HepG2 (cell line): ENCODE results near the gene TRMT1. TPM values are rescaled to one million over a fixed set of nuclear protein-coding genes. Genes with fewer than 3 reads are reported as not detected.

Experiments used
- E2F1 ChIP-seq: sonication (generic); formaldehyde crosslinking; IDR thresholded peaks from 2 replicates; pipeline ENCODE4 v1.5.0; 2020; ENCODE audit warnings: missing genetic modification reagents
- ETS1 ChIP-seq: sonication (generic); formaldehyde crosslinking; IDR thresholded peaks from 2 replicates; pipeline ENCODE4 v1.4.0; 2020; ENCODE audit warnings: missing genetic modification reagents
- GLI4 ChIP-seq: sonication (generic); formaldehyde crosslinking; IDR thresholded peaks from 2 replicates; pipeline ENCODE4 v1.5.1; 2020; ENCODE audit warnings: missing genetic modification reagents, mild to moderate bottlenecking, moderate library complexity, borderline replicate concordance
- GTF3A ChIP-seq: sonication (generic); formaldehyde crosslinking; conservative IDR thresholded peaks from 2 replicates; pipeline ENCODE4 v1.4.0; 2020; ENCODE audit warnings: mild to moderate bottlenecking, missing genetic modification reagents
- HOXA5 ChIP-seq: sonication (generic); formaldehyde crosslinking; IDR thresholded peaks from 2 replicates; pipeline ENCODE4 v1.4.0; 2020; ENCODE audit warnings: missing genetic modification reagents
- KLF6 ChIP-seq: IDR thresholded peaks from 2 replicates; pipeline ENCODE4 v1.8.0; 2016; ENCODE audit warnings: missing biosample characterization, missing genetic modification reagents
- LCORL ChIP-seq, 2 experiments: fragments of 450-650 bp in 1 of 2; sonication (generic) in 1 of 2; formaldehyde crosslinking in 1 of 2; IDR thresholded peaks; 2 replicates each; pipeline versions ENCODE4 v1.5.0 to v1.6.1; 2017 to 2020; ENCODE audit warnings: antibody characterized with exemption in 1 of 2, missing genetic modification reagents in 1 of 2
- MLLT10 ChIP-seq: sonication (generic); formaldehyde crosslinking; IDR thresholded peaks from 2 replicates; pipeline ENCODE4 v1.4.0; 2020; ENCODE audit warnings: missing genetic modification reagents
- MXD1 ChIP-seq: sonication (generic); formaldehyde crosslinking; IDR thresholded peaks from 2 replicates; pipeline ENCODE4 v1.4.0; 2020; ENCODE audit warnings: mild to moderate bottlenecking, missing genetic modification reagents
- MZF1 ChIP-seq: sonication (generic); formaldehyde crosslinking; IDR thresholded peaks from 2 replicates; pipeline ENCODE4 v1.8.1; 2023; ENCODE audit warnings: mild to moderate bottlenecking, missing genetic modification reagents, borderline replicate concordance
- SMYD3 ChIP-seq: sonication (generic); formaldehyde crosslinking; IDR thresholded peaks from 2 replicates; pipeline ENCODE4 v1.8.1; 2023; ENCODE audit warnings: mild to moderate bottlenecking, missing genetic modification reagents
- STAG1 ChIP-seq: sonication (generic); formaldehyde crosslinking; IDR thresholded peaks from 2 replicates; pipeline ENCODE4 v1.4.0; 2020; ENCODE audit warnings: missing genetic modification reagents
- ZBTB7A ChIP-seq: sonication (generic); formaldehyde crosslinking; IDR thresholded peaks from 2 replicates; pipeline ENCODE4 v1.8.0; 2022; ENCODE audit warnings: mild to moderate bottlenecking, missing genetic modification reagents
- ZNF337 ChIP-seq: sonication (generic); formaldehyde crosslinking; IDR thresholded peaks from 2 replicates; pipeline ENCODE4 v1.5.1; 2020; ENCODE audit warnings: missing genetic modification reagents, low read depth, mild to moderate bottlenecking, borderline replicate concordance
- ZNF354B ChIP-seq: sonication (generic); formaldehyde crosslinking; IDR thresholded peaks from 2 replicates; pipeline ENCODE4 v1.8.0; 2022; ENCODE audit warnings: mild to moderate bottlenecking, missing genetic modification reagents
- ZNF451 ChIP-seq: sonication (generic); formaldehyde crosslinking; IDR thresholded peaks from 2 replicates; pipeline ENCODE4 v1.5.0; 2020; ENCODE audit warnings: mild to moderate bottlenecking, missing genetic modification reagents
- ZNF468 ChIP-seq: sonication (generic); formaldehyde crosslinking; IDR thresholded peaks from 2 replicates; pipeline ENCODE4 v1.8.0; 2022; ENCODE audit warnings: mild to moderate bottlenecking, moderate library complexity, missing genetic modification reagents
- ZNF615 ChIP-seq: sonication (generic); formaldehyde crosslinking; IDR thresholded peaks from 2 replicates; pipeline ENCODE4 v1.5.0; 2020; ENCODE audit warnings: mild to moderate bottlenecking, missing genetic modification reagents, borderline replicate concordance
- ZNF773 ChIP-seq: sonication (generic); formaldehyde crosslinking; IDR thresholded peaks from 2 replicates; pipeline ENCODE4 v1.4.0; 2020; ENCODE audit warnings: missing genetic modification reagents, borderline replicate concordance
- ZNF879 ChIP-seq: sonication (generic); formaldehyde crosslinking; IDR thresholded peaks from 2 replicates; pipeline ENCODE4 v1.8.1; 2023; ENCODE audit warnings: missing genetic modification reagents
- ZSCAN29 ChIP-seq: sonication (generic); formaldehyde crosslinking; conservative IDR thresholded peaks from 2 replicates; pipeline ENCODE4 v1.4.0; 2020; ENCODE audit warnings: mild to moderate bottlenecking, missing genetic modification reagents
- polyA plus RNA-seq, 8 experiments: library from polyadenylated mRNA; depleted of rRNA in 3 of 8; stranded (reverse) in 7 of 8; unstranded in 1 of 8; fragments of >200 nt; fragmentation: Illumina TruSeq in 4 of 8; extraction: Trizol in 4 of 8; gene quantifications; 2 replicates each; pipeline versions ENCODE4 v1.2.1 to v1.2.3, GENCODE V29; 2011 to 2016; ENCODE audit warnings: low read depth in 4 of 8, missing spikeins in 1 of 8, mixed read lengths in 1 of 8; ENCODE audit not compliant: insufficient read depth in 1 of 8
- total RNA-seq, 5 experiments: library from RNA; depleted of rRNA; stranded (reverse); fragments of >200 nt; fragmentation: Illumina TruSeq; extraction: Trizol; gene quantifications; 2 replicates each; pipeline ENCODE4 v1.2.3, GENCODE V29; 2016; ENCODE audit warnings: low read depth in 1 of 5
- TF ChIP-seq, protein P1 (sequence below): sonication (generic); formaldehyde crosslinking; IDR thresholded peaks from 2 replicates; pipeline ENCODE4 v1.4.0; 2020; ENCODE audit warnings: missing genetic modification reagents

Gene TRMT1
- total and polyA plus RNA-seq, 2 of the 13 experiments (the other 11 are each of a cell fraction or from before 2014, with no cell fraction given) = 35.5 to 44.1 TPM

GRCh38 chr19:13149628-13150186 is 33.2 kb upstream of the TRMT1 start (continued):
- TF ChIP-seq STAG1 (CRISPR knock-in tag) = 0 out of 2 replicates have a peak, but pooled peaks have one; percentile 9
- TF ChIP-seq MXD1 (CRISPR knock-in tag) = peak; percentile 75
- TF ChIP-seq ZNF451 (CRISPR knock-in tag) = 0 out of 2 replicates have a peak, but pooled peaks have one; percentile 14
- no peak for TF ChIP-seq LCORL (IDR thresholded peaks at IDR 0.05)
- TF ChIP-seq LCORL (CRISPR knock-in tag; IDR thresholded peaks at IDR 0.05) = 0 out of 2 replicates have a peak, but pooled peaks have one; percentile 0
- no peak for TF ChIP-seq ZNF615 (CRISPR knock-in tag)
- TF ChIP-seq ZNF879 = 0 out of 2 replicates have a peak, but pooled peaks have one; percentile 10
- no peak for TF ChIP-seq KLF6 (CRISPR knock-in tag)
- TF ChIP-seq ZNF337 (CRISPR knock-in tag) = no peak
- TF ChIP-seq GLI4 = peak; percentile 67
- TF ChIP-seq ETS1 (CRISPR knock-in tag) = 0 out of 2 replicates have a peak, but pooled peaks have one; percentile 26
- TF ChIP-seq SMYD3 (CRISPR knock-in tag) = no peak
- TF ChIP-seq ZSCAN29 (CRISPR knock-in tag) = no peak
- TF ChIP-seq HOXA5 (CRISPR knock-in tag) = peak; percentile 44; the same call in 1 of the 2 replicates
- no peak for TF ChIP-seq ZNF354B (CRISPR knock-in tag)
- TF ChIP-seq, protein P1, sequence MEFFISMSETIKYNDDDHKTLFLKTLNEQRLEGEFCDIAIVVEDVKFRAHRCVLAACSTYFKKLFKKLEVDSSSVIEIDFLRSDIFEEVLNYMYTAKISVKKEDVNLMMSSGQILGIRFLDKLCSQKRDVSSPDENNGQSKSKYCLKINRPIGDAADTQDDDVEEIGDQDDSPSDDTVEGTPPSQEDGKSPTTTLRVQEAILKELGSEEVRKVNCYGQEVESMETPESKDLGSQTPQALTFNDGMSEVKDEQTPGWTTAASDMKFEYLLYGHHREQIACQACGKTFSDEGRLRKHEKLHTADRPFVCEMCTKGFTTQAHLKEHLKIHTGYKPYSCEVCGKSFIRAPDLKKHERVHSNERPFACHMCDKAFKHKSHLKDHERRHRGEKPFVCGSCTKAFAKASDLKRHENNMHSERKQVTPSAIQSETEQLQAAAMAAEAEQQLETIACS (CRISPR knock-in tag) = no peak; the same call in 1 of the 2 replicates
- peak; percentile 33; the same call in 1 of the 2 replicates for TF ChIP-seq ZNF773
- TF ChIP-seq ZBTB7A = peak; percentile 56; the same call in 1 of the 2 replicates
- no peak for TF ChIP-seq GTF3A (CRISPR knock-in tag)
- TF ChIP-seq ZNF468 = no peak
- no peak for TF ChIP-seq MZF1 (CRISPR knock-in tag)
- TF ChIP-seq E2F1 (CRISPR knock-in tag) = 0 out of 2 replicates have a peak, but pooled peaks have one; percentile 5
- no peak for TF ChIP-seq MLLT10
